ENCODE data around the gene MAPK14.

The MAPK14 gene

DNA sequence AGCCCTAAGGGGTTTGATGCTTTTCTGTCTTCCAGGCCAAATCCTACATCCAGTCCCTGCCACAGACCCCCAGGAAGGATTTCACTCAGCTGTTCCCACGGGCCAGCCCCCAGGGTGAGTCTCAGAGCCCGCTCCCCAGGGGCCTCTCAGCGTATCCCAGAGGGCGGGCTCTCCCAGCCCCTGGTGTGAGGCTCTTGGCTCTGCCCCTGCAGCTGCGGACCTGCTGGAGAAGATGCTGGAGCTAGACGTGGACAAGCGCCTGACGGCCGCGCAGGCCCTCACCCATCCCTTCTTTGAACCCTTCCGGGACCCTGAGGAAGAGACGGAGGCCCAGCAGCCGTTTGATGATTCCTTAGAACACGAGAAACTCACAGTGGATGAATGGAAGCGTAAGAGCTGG, 111.1 kb downstream of the MAPK14 start:
- no peak for DNase-seq (ENCODE audit: low spot score)

DNA sequence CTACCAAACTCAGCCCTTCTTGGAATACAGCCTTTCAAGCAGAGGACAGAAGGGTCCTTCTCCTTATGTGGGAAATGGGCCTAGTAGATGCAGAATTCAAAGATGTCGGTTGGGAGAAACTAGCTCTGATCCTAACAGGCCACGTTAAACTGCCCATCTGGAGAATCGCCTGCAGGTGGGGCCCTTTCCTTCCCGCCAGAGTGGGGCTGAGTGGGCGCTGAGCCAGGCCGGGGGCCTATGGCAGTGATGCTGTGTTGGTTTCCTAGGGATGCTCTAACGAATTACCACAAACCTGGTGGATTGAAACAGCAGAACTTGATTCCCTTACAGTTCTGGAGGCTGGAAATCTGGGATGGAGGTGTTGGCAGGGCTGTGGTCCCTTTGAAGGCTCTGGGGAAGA, 111.8 kb downstream of the MAPK14 start:
- DNase-seq (ENCODE audit: low spot score), result no peak

DNA sequence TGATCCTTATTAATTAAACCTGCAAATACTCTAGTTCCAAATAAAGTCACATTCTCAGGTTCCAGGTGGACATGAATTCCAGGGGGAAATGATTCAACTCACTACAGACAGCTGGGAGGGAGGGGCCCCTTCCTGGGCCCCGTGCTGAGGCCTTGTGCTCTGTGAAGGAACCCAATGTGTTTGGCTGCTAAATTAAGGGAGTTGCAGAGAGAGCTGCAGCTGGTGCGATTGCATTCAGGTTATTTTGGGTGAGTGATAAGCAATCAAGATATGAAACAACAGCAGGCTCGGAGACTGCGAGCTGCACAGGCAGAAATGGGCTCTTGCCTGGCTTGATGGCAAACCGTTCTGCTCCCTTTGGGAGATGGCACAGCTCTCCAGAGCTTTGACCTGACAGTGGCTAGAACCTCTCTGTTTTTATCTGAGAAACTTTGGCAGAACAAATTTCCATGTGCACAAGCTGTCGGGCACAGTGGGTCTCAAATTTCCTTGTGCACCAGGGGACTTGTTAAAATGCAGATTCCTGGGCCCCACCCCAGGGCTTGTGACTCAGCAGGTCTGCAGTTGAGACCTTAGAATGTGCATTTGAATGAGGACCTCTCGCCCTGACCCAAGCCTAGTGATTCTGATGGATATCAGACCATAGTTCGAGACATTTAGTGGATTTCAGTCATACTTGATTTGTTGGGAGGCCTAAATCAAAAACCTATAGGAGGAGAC, 112.5 kb downstream of the MAPK14 start:
- no peak for DNase-seq (ENCODE audit: low spot score)

DNA sequence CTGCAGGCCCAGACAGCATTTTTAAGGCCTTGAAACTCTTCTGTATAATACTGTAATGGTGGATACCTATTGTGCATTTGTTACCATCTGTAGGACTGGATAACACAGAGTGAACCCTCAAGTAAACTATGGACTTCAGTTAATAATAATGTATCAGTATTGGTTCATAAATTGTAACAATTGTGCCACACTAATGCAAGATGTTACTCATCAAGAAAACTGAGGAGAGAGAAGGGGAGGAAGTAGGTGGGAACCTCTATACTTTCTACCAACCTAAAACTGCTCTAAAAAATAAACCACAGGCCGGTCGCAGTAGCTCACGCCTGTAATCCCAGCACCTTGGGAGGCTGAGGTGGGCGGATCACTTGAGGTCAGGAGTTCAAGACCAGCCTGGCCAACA, 113.5 kb downstream of the MAPK14 start:
- DNase-seq (ENCODE audit: low spot score), result no peak

DNA sequence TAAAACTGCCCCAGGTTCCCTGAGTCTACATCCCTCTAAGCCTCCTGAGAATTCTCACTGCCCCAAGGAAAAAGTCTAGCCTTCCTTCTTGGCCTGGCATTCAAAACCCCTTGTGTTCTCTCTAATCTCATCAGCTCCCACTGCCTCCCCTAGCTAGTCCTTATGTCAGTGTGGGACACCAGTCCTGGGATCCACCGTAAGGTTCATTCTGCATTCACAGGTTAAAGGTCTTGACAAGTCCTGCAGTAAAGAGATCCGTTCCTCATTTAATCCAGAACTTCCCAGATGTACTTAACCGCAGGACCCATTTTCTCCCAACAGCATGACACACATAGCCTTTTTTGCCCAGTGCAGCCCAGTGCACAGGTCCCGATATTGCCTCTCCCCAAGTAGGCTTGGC, 114.4 kb downstream of the MAPK14 start:
- no peak for DNase-seq (ENCODE audit: low spot score)

DNA sequence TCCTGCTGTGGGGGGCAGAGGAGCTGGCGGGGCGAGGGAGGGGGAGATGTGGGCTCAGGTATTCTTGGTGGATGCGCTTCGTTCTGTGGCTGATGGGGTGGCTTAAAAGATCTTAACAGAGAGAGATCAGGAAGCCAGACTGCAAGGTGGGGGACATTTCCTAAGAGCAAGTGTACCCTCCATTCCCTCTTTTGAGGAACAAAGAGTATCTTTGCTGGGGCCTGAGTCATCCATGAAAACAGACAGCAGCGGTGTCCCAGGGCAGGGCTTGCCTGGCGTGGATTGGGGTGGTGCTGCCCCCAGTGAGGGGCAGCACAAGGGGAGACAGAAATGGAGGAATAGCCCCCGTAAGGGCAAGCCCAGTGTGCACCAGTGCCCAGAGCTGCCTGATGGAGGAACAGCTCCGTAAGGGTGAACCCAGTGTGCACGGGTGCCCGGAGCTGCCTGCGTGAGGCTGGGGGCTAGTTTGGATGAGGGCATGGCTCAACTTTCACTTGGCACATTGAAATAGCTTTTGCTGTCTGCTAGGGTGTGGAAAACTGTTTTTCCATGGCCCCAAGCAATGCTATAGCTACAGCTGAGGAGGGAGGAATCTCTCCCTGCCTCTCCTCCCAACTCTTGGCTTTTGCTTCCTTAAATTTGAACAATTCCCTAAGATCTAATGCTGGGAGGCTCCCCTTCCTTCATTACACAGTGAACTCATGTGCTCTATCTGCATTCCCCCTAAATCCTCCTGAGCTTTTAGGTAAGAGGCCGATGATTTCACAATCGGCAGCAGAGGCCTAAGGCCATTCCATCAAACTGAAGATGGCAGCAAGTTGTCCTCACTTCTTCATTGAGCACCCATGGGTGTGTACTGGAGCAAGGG, 115.6 kb downstream of the MAPK14 start:
- no peak for DNase-seq (ENCODE audit: low spot score)

DNA sequence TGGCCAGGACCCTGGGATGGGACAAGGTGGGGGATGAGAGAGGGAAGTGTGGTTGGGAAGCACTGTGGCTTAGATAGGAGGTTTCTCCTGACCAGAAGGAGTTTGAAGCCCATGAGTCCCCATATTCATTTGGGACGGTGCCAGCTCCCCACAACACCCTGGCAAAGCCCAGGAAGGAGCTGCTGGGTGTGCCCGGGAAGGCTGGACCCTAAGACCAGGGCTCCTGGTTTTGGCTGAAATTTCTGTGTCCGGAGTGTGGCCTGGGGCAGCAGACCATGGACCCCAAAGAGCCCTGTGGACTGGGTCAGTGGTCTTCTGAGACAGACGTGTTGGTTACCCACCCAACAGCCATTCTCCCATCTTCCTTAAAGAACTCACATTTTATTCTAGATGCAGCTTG, 117.9 kb downstream of the MAPK14 start:
- no peak for DNase-seq (ENCODE audit: low spot score)

DNA sequence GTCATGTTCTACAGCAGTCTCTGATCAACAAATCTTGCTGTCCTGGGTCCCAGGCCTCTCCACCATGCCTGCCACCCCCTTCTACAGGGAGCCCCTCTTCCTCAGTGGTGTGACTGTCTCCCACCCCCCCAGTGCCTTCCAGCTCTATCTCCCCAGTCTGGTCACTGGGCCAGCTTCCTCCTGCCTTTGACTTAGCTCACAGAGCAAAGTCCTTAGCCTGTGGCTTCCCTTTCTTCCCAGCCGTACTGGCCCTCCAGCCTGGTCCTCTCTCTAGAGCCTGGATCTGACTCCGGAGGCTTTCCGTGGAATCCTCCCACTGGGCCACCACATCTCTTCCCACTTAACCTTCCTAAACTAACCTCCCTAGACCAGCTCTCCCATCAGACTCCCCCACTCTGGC, 119.7 kb downstream of the MAPK14 start:
- DNase-seq (ENCODE audit: low spot score), result no peak

DNA sequence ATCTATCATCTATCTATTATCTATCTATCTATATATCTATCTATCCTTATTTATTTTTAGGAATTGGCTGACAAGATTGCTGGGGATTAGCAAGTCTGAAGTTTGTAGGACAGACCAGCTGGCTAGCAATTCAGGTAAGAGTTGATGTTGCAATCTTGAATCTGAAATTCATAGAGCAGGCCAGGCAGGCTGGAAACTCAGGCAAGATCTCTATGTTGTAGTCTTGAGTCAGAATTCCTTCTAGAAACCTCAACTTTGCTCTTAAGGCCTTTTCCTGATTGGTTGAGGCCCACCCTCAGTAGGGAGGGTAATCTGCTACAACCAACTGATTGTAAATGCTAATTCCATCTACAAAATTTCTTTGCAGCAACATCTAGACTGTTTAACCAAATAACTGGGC, 121.9 kb downstream of the MAPK14 start:
- DNase-seq (ENCODE audit: low spot score), result no peak

DNA sequence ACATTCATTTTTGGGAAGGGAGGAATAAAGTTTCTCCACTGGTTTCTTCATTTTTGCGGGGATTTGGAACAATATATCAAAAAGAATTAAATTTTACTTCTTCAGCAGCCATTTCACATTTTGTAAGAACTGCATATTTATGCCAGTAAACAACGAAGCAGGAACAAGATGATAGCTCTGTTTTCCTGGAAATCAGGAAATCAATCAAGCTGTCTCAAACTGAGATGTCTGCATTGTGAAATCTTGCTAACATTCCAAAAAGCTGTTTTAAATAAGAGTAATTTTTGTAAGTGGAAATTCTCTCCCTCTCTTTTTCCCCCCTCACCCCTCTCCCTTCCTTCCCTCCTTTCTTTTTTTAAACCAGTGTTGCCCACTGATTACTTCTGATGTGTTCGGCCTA, 122.7 kb downstream of the MAPK14 start:
- DNase-seq (ENCODE audit: low spot score), result no peak

DNA sequence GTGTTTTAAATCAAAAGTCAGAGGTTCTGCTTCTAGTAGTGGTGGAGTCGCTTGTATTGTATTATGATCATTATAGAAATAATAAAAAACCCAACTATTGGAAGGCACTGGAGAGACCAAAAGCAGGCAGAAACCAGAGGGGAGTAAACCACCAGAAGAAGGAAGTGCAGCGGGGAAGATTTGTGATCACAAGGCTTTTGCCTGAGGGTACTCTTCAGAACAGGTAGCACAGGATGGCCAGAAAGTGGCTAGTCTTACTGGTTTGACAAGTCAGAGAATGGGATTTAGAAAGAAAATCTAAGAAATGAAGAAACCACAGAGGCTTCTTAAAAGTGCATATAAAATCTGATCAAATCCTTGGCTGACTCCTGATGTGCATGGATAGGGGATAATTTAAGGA, 126.7 kb downstream of the MAPK14 start:
- DNase-seq (ENCODE audit: low spot score), result no peak

DNA sequence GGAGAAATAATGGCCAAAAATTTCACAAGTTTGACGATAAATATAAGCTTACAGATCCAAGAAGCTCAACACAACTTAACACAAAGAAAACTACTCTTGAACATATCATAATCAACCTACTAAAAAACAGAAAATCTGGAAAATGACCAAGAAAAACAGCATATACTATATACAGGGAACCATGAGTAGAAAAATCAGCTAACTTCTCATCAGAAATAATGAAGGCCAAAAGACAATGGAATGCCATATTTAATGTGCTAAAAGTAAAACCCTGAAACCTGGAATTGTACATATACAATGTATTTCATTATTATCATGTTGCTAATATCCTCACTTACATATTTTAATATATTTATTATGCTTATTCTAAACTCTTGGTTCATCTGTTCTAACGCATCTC, 128.1 kb downstream of the MAPK14 start:
- no peak for DNase-seq (ENCODE audit: low spot score)

DNA sequence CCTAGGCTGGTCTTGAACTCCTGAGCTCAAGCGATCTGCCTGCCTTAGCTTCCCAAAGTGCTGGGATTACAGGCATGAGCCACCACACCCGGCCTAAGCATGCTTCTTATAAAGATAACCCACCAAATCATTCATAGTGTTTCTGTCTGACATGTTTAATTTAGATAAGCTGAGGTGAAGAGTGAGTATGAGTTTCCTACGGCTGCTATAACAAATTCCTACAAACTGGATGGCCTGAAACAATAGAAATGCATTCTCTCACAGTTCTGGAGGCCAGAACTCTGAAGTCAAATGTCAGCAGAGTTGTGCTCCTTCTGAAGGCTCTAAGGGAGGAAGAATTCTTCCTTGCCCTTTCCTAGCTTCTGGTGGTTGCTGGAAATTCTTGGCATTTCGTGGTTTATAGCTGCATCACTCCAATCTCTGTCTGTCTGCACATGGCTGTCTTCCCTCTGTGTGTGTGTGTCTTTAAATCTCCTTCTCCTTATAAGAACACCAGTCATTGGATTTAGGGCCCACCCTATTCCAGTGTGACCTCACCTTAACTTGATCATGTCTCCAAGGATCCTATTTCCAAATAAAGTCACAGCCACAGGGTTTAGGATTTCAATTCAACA, 132.6 kb downstream of the MAPK14 start:
- DNase-seq (ENCODE audit: low spot score), result no peak

Measured in hepatic stellate cell (primary cell).